Measurements from ENCODE around the gene DLG2. TPM values are rescaled to one million over a fixed set of nuclear protein-coding genes. Genes with fewer than 3 reads are reported as not detected.

DLG2 gene
- total RNA-seq, 3 donors from 2014 or later: 4.3 to 12.3 (median 6.9) TPM

DNA sequence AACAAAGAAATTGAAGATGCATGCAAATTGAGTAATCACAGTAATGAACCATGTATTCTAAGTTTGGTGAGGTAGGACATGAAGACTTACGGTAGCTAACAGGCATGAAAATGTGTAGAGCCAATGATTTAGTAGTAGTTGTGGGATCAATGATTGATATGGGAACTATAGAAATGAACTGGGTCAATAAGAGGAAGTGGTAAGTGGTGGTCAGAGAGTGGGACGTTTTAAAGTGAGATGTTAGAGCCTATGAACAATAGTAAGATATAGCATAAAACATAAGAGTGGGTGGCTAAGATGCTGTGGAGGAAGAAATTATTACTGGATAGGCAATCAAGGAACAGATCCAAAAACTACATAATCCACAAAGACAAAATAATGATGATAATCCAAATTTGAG lies 45.0 kb downstream of the DLG2 start:
- peaks cover 0 to 7% of the 10 kb centered on the region in 2 donors for H3K9me3 ChIP-seq
- H3K36me3 ChIP-seq: no peaks in the 10 kb centered on the region
- no peak overlapping the region for H3K4me3 ChIP-seq
- no peak overlapping the region for H3K27ac ChIP-seq
- TF ChIP-seq POLR2A (IDR thresholded peaks at IDR 0.05) (no peak), CTCF (IDR thresholded peaks at IDR 0.05) (no peak), POLR2AphosphoS5 (IDR thresholded peaks at IDR 0.05) (no peak)
- H3K4me1 ChIP-seq: no peaks in the 10 kb centered on the region
- no peaks in the 10 kb centered on the region for H3K27me3 ChIP-seq
- no peak for DNase-seq (ENCODE audit: low spot score in 2 of 2)
- intact Hi-C loops (cut with DNase I; ENCODE audit: low total_unique reads): no loop called here

GRCh38 chr11:85575388-85575787 lies 51.8 kb downstream of the DLG2 start:
- intact Hi-C loops (cut with DNase I; ENCODE audit: low total_unique reads): no loop called here

DNA sequence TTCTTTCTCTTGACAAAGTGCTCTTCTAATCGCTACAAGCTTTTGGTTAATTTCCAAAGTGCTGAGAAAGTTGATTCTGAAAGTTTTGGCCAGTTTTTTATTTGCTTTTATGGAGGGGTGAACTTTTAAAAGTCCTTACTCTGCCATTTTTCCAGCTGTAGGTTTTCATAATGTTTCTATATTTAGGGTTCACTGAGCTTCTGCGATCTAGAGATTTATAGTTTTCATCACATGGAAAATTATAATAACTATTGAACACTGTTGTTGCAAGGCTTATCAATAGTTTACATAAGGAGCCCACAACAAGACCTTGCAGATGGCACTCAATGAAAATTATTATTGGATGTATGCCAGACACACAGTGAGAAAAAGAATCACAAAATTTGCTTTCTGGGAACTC lies 55.1 kb downstream of the DLG2 start:
- DNase-seq (ENCODE audit: low spot score in 2 of 2): no peak
- H3K4me1 ChIP-seq: no peaks in the 10 kb centered on the region
- no peaks in the 10 kb centered on the region for H3K27me3 ChIP-seq
- no peaks in the 10 kb centered on the region for H3K36me3 ChIP-seq
- no peak for TF ChIP-seq POLR2AphosphoS5 (IDR thresholded peaks at IDR 0.05)
- TF ChIP-seq CTCF (IDR thresholded peaks at IDR 0.05): no peak
- no peak for TF ChIP-seq POLR2A (IDR thresholded peaks at IDR 0.05)
- no peaks in the 10 kb centered on the region for H3K9me3 ChIP-seq
- no peak overlapping the region for H3K4me3 ChIP-seq
- intact Hi-C loops (cut with DNase I; ENCODE audit: low total_unique reads): no loop called here
- no peak overlapping the region for H3K27ac ChIP-seq

More at GRCh38 chr11:85575388-85575787, 51.8 kb downstream of the DLG2 start:
- DNase-seq (ENCODE audit: low spot score in 2 of 2): no peak
- H3K27ac ChIP-seq: no peak overlapping the region
- no peak overlapping the region for H3K4me3 ChIP-seq
- no peak for TF ChIP-seq POLR2A (IDR thresholded peaks at IDR 0.05)
- no peak for TF ChIP-seq POLR2AphosphoS5 (IDR thresholded peaks at IDR 0.05)
- TF ChIP-seq CTCF (IDR thresholded peaks at IDR 0.05): no peak
- H3K27me3 ChIP-seq: no peaks in the 10 kb centered on the region
- no peaks in the 10 kb centered on the region for H3K36me3 ChIP-seq
- H3K4me1 ChIP-seq: no peaks in the 10 kb centered on the region
- H3K9me3 ChIP-seq: peaks cover 0 to 7% of the 10 kb centered on the region in 2 donors

DNA sequence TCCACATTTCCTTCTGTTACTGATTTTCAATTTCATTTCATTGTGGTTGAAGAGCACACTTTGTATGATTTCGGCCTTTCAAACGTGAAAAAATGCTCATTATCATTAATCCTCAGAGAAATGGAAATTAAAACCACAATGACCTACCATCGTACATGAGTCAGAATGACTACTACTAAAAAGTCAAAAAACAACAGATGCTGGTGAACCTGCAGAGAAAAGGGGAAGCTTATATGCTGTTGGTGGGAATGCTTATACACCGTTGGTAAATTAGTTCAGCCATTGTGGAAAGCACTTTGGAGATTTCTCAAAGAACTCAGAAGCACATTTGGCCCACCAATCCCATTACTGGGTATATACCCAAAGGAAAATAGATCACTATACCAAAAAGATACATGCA lies 57.6 kb downstream of the DLG2 start:
- Histone ChIP-seq H3K27me3 (no peaks in the 10 kb centered on the region), H3K27ac (no peak overlapping the region), H3K9me3 (no peaks in the 10 kb centered on the region), H3K4me1 (no peaks in the 10 kb centered on the region), H3K4me3 (no peak overlapping the region), H3K36me3 (no peaks in the 10 kb centered on the region)
- TF ChIP-seq POLR2AphosphoS5 (IDR thresholded peaks at IDR 0.05) (no peak), CTCF (IDR thresholded peaks at IDR 0.05) (no peak), POLR2A (IDR thresholded peaks at IDR 0.05) (no peak)
- no peak for DNase-seq (ENCODE audit: low spot score in 2 of 2)
- intact Hi-C loops (cut with DNase I; ENCODE audit: low total_unique reads): no loop called here

GRCh38 chr11:85558411-85558810 lies 68.7 kb downstream of the DLG2 start:
- Histone ChIP-seq H3K9me3 (no peaks in the 10 kb centered on the region), H3K27ac (no peak overlapping the region), H3K4me3 (no peak overlapping the region), H3K4me1 (no peaks in the 10 kb centered on the region), H3K27me3 (no peaks in the 10 kb centered on the region), H3K36me3 (no peaks in the 10 kb centered on the region)
- intact Hi-C loops (cut with DNase I; ENCODE audit: low total_unique reads): no loop called here
- DNase-seq (ENCODE audit: low spot score in 2 of 2): no peak
- TF ChIP-seq POLR2AphosphoS5 (IDR thresholded peaks at IDR 0.05) (no peak), CTCF (IDR thresholded peaks at IDR 0.05) (no peak), POLR2A (IDR thresholded peaks at IDR 0.05) (no peak)
